Measurements from ENCODE around the gene RSPO4.

Gene RSPO4

GRCh38 chr20:1003920-1004697 is 2.0 kb upstream of the RSPO4 start:
- Histone ChIP-seq H3K4me2 (no peak overlapping the region), H2AFZ (ENCODE audit: low read depth) (no peak overlapping the region), H3K4me3 (IDR thresholded peaks at IDR 0.05; ENCODE audit: insufficient read depth, low read depth, low read length) (no peak overlapping the region), H3K27me3 (ENCODE audit: insufficient read depth, low read depth) (no peaks in the 10 kb centered on the region), H4K20me1 (ENCODE audit: insufficient read depth) (no peaks in the 10 kb centered on the region), H3K4me1 (ENCODE audit: low read depth, poor library complexity, severe bottlenecking) (no peaks in the 10 kb centered on the region), H3K79me2 (ENCODE audit: insufficient read depth, low read depth) (no peaks in the 10 kb centered on the region), H3K9ac (no peak overlapping the region), H3K36me3 (ENCODE audit: insufficient read depth) (no peaks in the 10 kb centered on the region), H3K27ac (no peak overlapping the region)
- TF ChIP-seq, protein P1, sequence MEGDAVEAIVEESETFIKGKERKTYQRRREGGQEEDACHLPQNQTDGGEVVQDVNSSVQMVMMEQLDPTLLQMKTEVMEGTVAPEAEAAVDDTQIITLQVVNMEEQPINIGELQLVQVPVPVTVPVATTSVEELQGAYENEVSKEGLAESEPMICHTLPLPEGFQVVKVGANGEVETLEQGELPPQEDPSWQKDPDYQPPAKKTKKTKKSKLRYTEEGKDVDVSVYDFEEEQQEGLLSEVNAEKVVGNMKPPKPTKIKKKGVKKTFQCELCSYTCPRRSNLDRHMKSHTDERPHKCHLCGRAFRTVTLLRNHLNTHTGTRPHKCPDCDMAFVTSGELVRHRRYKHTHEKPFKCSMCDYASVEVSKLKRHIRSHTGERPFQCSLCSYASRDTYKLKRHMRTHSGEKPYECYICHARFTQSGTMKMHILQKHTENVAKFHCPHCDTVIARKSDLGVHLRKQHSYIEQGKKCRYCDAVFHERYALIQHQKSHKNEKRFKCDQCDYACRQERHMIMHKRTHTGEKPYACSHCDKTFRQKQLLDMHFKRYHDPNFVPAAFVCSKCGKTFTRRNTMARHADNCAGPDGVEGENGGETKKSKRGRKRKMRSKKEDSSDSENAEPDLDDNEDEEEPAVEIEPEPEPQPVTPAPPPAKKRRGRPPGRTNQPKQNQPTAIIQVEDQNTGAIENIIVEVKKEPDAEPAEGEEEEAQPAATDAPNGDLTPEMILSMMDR (conservative IDR thresholded peaks at IDR 0.05; ENCODE audit: low read depth, low read length), result no peak

DNA sequence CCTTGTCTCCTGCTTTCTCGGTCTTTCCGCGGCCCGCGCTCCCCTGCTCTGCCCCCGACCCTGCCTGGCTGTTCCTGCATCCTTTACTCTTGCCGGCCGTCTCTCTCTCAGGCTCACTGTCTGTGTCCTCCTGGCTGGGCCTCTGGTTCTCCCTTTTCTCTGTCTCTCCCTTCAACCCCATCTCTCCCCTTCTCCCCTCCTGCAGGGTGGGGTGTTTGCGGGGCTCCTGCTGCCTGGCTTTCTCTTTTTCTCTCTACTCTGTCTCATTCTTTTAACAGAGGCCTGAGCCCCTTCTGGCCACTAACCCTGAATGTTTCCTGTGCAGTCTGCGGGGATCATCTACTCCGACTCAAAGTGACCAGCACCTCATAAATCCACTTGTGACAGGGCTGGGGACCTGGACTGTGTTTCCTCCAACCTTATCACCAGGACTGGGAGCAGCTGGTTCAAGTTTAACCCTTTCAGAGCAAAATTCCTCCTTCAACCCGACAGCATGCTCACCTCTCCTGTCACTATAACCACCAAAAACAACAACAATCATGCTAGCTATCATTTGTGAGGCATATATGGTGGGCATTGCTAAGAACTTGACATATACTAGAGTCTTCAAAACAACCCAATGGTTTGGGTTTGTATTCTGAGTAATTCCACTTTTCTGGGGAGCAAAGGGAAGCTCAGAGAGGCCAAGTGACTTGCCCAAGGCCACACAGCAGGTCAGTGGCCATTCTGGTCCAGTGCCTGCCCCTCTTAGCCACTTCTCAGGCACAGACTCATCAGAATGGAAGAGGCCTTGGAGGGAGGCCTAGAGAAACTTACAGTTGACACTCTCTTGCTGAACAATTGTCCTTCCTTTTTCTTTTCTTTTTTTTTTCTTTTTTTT is 811 bp upstream of the RSPO4 start:
- Histone ChIP-seq H3K4me1 (ENCODE audit: low read depth, poor library complexity, severe bottlenecking) (no peaks in the 10 kb centered on the region), H3K4me3 (IDR thresholded peaks at IDR 0.05; ENCODE audit: insufficient read depth, low read depth, low read length) (no peak overlapping the region), H3K27me3 (ENCODE audit: insufficient read depth, low read depth) (no peaks in the 10 kb centered on the region), H4K20me1 (ENCODE audit: insufficient read depth) (no peaks in the 10 kb centered on the region), H3K79me2 (ENCODE audit: insufficient read depth, low read depth) (no peaks in the 10 kb centered on the region), H3K36me3 (ENCODE audit: insufficient read depth) (no peaks in the 10 kb centered on the region), H3K9ac (no peak overlapping the region), H2AFZ (ENCODE audit: low read depth) (no peak overlapping the region), H3K4me2 (no peak overlapping the region), H3K27ac (no peak overlapping the region)
- TF ChIP-seq, protein P1 (conservative IDR thresholded peaks at IDR 0.05; ENCODE audit: low read depth, low read length), result no peak

GRCh38 chr20:1001116-1001515 is 995 bp downstream of the RSPO4 start:
- Histone ChIP-seq H3K4me3 (IDR thresholded peaks at IDR 0.05; ENCODE audit: insufficient read depth, low read depth, low read length) (no peak overlapping the region), H3K27me3 (ENCODE audit: insufficient read depth, low read depth) (no peaks in the 10 kb centered on the region), H3K27ac (no peak overlapping the region), H3K36me3 (ENCODE audit: insufficient read depth) (no peaks in the 10 kb centered on the region), H3K4me1 (ENCODE audit: low read depth, poor library complexity, severe bottlenecking) (no peaks in the 10 kb centered on the region), H4K20me1 (ENCODE audit: insufficient read depth) (no peaks in the 10 kb centered on the region), H2AFZ (ENCODE audit: low read depth) (no peak overlapping the region), H3K4me2 (no peak overlapping the region), H3K79me2 (ENCODE audit: insufficient read depth, low read depth) (no peaks in the 10 kb centered on the region), H3K9ac (no peak overlapping the region)
- TF ChIP-seq, protein P1 (conservative IDR thresholded peaks at IDR 0.05; ENCODE audit: low read depth, low read length), result no peak

GRCh38 chr20:998231-998830 is 3.8 kb downstream of the RSPO4 start:
- no peaks in the 10 kb centered on the region for H3K27me3 ChIP-seq (ENCODE audit: insufficient read depth, low read depth)
- TF ChIP-seq, protein P1 (conservative IDR thresholded peaks at IDR 0.05; ENCODE audit: low read depth, low read length), result no peak
- H3K4me1 ChIP-seq (ENCODE audit: low read depth, poor library complexity, severe bottlenecking), result no peaks in the 10 kb centered on the region
- no peaks in the 10 kb centered on the region for H3K36me3 ChIP-seq (ENCODE audit: insufficient read depth)
- no peak overlapping the region for H2AFZ ChIP-seq (ENCODE audit: low read depth)
- no peak overlapping the region for H3K9ac ChIP-seq
- no peaks in the 10 kb centered on the region for H4K20me1 ChIP-seq (ENCODE audit: insufficient read depth)
- no peak overlapping the region for H3K4me2 ChIP-seq
- no peaks in the 10 kb centered on the region for H3K79me2 ChIP-seq (ENCODE audit: insufficient read depth, low read depth)
- H3K4me3 ChIP-seq (IDR thresholded peaks at IDR 0.05; ENCODE audit: insufficient read depth, low read depth, low read length), result no peak overlapping the region
- H3K27ac ChIP-seq, result no peak overlapping the region
